Naive B cell (primary cell): ENCODE results near the gene MSANTD3. TPM values are rescaled to one million over a fixed set of nuclear protein-coding genes. Genes with fewer than 3 reads are reported as not detected.
"Not testable (repeated sequence)": the region's sequence is repeated elsewhere in the genome, so short reads cannot be mapped to it uniquely, and the experiment has no call there.

Experiments used
- ATAC-seq, 2 donors: fragments of 150-1000 bp; cut with Tn5 transposase; 2 replicates each; pipeline ENCODE4 v1.10.0; 2021; ENCODE audit warnings: low read depth in 2 of 2, mild to moderate bottlenecking in 2 of 2, moderate library complexity in 2 of 2
- DNase-seq: peaks from one replicate; pipeline ENCODE4 v3.0.0; 2022
- H3K27ac Mint-ChIP-seq, 6 donors: one replicate each; pipeline ENCODE4 v1.8.0; 2020 to 2022; ENCODE audit warnings: mild to moderate bottlenecking in 6 of 6, mixed read lengths in 6 of 6, moderate library complexity in 5 of 6, inconsistent platforms in 2 of 6
- H3K27me3 Mint-ChIP-seq, 3 donors: one replicate each; pipeline ENCODE4 v1.8.0; 2021 to 2022; ENCODE audit warnings: mixed read lengths in 3 of 3, mild to moderate bottlenecking in 1 of 3
- H3K36me3 Mint-ChIP-seq, 2 donors: one replicate each; pipeline ENCODE4 v1.8.0; 2020 to 2022; ENCODE audit warnings: mixed read lengths in 2 of 2, inconsistent platforms in 1 of 2, mild to moderate bottlenecking in 1 of 2
- H3K4me1 Mint-ChIP-seq, 3 donors: one replicate each; pipeline ENCODE4 v1.8.0; 2020 to 2022; ENCODE audit warnings: mixed read lengths in 3 of 3, inconsistent platforms in 1 of 3, mild to moderate bottlenecking in 1 of 3, moderate library complexity in 1 of 3
- H3K4me3 Mint-ChIP-seq, 8 donors: one replicate each; pipeline ENCODE4 v1.8.0; 2020 to 2022; ENCODE audit warnings: mild to moderate bottlenecking in 8 of 8, mixed read lengths in 8 of 8, moderate library complexity in 8 of 8, inconsistent platforms in 2 of 8
- H3K9me3 Mint-ChIP-seq, 7 donors: one replicate each; pipeline ENCODE4 v1.8.0; 2020 to 2022; ENCODE audit warnings: mixed read lengths in 7 of 7, mild to moderate bottlenecking in 5 of 7, inconsistent platforms in 2 of 7, moderate library complexity in 1 of 7
- polyA plus RNA-seq, 6 donors: library from polyadenylated mRNA; unstranded; fragments of 300-500 nt; fragmentation: Illumina TruSeq; gene quantifications; one replicate each; pipeline ENCODE4 v1.2.3, GENCODE V29; 2021; ENCODE audit warnings: low read depth in 6 of 6

Gene MSANTD3, protein sequence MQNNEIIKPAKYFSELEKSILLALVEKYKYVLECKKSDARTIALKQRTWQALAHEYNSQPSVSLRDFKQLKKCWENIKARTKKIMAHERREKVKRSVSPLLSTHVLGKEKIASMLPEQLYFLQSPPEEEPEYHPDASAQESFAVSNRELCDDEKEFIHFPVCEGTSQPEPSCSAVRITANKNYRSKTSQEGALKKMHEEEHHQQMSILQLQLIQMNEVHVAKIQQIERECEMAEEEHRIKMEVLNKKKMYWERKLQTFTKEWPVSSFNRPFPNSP
- 1 to 10 TPM; 2.3 to 5.5 (median 4.6) TPM for polyA plus RNA-seq

GRCh38 chr9:100426530-100427365 is at the start of gene MSANTD3:
Gene MSANTD3 (plus strand): TSS chr9:100427143. CDS start chr9:100441939, 14,796 bp downstream.
- Mint-ChIP-seq H3K27me3 (peaks cover 0 to 10% (median 5%) of the 10 kb centered on the region in 3 donors), H3K9me3 (no peaks in the 10 kb centered on the region), H3K4me1 (peaks cover 20 to 25% (median 25%) of the 10 kb centered on the region in 3 donors), H3K4me3 (peak within 1 kb of the TSS; percentile 94 to 99 (median 98)), H3K27ac (peak within 1 kb of the TSS; percentile 60 to 96 (median 92)), H3K36me3 (peaks cover 0 to 5% of the 10 kb centered on the region in 2 donors)
- peak; percentile 56 for DNase-seq
- peak; percentile 81 for ATAC-seq

DNA sequence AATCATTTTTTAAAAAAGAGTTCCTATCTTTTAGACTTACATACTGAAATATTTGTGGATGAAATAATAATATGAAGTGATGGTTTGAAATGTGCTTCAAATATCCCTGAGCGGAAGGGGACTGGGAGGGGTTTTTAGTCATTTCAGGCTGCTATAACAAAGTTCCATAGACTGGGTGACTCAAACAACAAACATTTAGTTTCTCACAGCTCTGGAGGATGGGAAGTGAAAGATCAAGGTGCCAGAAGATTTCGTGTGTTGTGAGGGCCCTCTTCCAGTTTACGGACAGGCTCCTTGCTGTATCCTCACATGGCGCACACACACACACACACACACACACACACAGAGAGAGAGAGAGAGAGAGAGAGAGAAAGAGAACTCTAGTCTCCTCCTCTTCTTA is 47.1 kb upstream of the MSANTD3 start:
- Mint-ChIP-seq H3K9me3 (peaks cover 0 to 13% (median 5%) of the 10 kb centered on the region in 7 donors), H3K4me3 (no peak overlapping the region)
- ATAC-seq, result no peak

GRCh38 chr9:100392989-100393388 is 34.0 kb upstream of the MSANTD3 start:
- not testable (repeated sequence) for H3K9me3 Mint-ChIP-seq, ATAC-seq, H3K27me3 Mint-ChIP-seq, H3K27ac Mint-ChIP-seq, H3K4me3 Mint-ChIP-seq, H3K36me3 Mint-ChIP-seq, DNase-seq, H3K4me1 Mint-ChIP-seq

More for the DNA sequence above, 47.1 kb upstream of the MSANTD3 start:
- H3K27me3 Mint-ChIP-seq, result no peaks in the 10 kb centered on the region
- H3K27ac Mint-ChIP-seq, result no peak overlapping the region
- no peaks in the 10 kb centered on the region for H3K36me3 Mint-ChIP-seq
- H3K4me1 Mint-ChIP-seq, result no peaks in the 10 kb centered on the region
- no peak for DNase-seq

DNA sequence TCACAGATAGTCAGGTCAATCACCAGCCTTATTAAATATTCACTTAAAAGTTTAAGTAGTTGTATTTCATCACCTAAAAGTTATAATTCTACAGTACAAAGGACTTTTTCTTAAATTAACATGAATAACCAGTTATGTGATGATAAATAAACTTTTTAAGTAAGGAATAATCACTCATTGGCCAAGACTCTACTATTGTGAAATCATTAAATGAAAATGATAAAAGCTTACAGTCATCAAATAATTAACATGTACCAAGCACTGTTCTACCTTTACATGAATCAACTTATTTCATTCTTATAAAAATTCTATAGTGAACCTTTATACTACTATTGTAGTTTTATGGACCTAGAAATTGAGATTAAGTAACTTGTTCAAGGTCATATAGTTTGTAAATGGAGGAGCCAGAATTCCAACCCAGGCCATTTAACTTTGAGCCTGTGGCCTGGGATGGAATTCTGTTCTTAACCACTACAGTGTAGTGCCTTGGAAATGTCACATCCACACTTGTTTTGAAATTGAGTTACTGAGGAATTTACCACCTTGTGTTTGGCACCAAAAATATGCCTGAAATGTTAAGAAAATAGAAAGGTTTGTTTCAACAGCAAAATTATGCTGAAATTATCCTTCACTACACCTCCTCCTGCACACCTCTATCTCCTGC is 32.8 kb upstream of the MSANTD3 start:
- H3K27ac Mint-ChIP-seq, result no peak overlapping the region
- no peaks in the 10 kb centered on the region for H3K36me3 Mint-ChIP-seq
- no peak for ATAC-seq
- no peak for DNase-seq
- H3K4me1 Mint-ChIP-seq, result no peaks in the 10 kb centered on the region
- H3K27me3 Mint-ChIP-seq, result no peaks in the 10 kb centered on the region
- H3K4me3 Mint-ChIP-seq, result no peak overlapping the region
- peaks cover 0 to 3% (median 0%) of the 10 kb centered on the region in 7 donors for H3K9me3 Mint-ChIP-seq

DNA sequence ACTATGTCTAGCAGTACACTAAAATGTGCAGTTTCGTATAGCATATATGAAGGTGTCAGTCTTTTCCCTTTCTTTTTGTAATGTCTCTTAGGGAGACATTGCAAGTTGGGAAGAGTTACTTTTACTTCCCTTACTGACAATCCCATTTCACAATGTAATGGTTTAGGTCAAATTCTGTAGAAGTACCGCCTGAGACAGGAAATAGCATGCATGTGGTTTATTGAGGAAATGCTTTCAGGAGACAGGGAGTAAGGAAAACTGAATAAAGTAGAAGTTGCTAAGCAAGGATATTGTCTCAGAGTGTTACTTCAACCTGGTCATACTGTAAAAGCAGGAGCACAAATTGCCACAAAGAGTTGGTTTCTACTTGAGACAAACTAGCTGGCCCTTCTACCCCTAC is 32.1 kb upstream of the MSANTD3 start:
- H3K27me3 Mint-ChIP-seq, result no peaks in the 10 kb centered on the region
- ATAC-seq (no peak), DNase-seq (no peak)
- no peak overlapping the region for H3K4me3 Mint-ChIP-seq
- H3K4me1 Mint-ChIP-seq, result no peaks in the 10 kb centered on the region
- H3K36me3 Mint-ChIP-seq, result no peaks in the 10 kb centered on the region
- H3K27ac Mint-ChIP-seq, result peak overlapping the region in 1 of 6 donors; percentile 61
- H3K9me3 Mint-ChIP-seq, result peaks cover 0 to 3% (median 0%) of the 10 kb centered on the region in 7 donors

GRCh38 chr9:100396769-100397168 is 30.2 kb upstream of the MSANTD3 start:
- ATAC-seq (no peak), DNase-seq (no peak)
- Mint-ChIP-seq H3K36me3 (no peaks in the 10 kb centered on the region), H3K27ac (no peak overlapping the region), H3K27me3 (peaks cover 0 to 9% (median 5%) of the 10 kb centered on the region in 3 donors), H3K4me1 (no peaks in the 10 kb centered on the region), H3K9me3 (peaks cover 0 to 3% (median 0%) of the 10 kb centered on the region in 7 donors), H3K4me3 (no peak overlapping the region)

DNA sequence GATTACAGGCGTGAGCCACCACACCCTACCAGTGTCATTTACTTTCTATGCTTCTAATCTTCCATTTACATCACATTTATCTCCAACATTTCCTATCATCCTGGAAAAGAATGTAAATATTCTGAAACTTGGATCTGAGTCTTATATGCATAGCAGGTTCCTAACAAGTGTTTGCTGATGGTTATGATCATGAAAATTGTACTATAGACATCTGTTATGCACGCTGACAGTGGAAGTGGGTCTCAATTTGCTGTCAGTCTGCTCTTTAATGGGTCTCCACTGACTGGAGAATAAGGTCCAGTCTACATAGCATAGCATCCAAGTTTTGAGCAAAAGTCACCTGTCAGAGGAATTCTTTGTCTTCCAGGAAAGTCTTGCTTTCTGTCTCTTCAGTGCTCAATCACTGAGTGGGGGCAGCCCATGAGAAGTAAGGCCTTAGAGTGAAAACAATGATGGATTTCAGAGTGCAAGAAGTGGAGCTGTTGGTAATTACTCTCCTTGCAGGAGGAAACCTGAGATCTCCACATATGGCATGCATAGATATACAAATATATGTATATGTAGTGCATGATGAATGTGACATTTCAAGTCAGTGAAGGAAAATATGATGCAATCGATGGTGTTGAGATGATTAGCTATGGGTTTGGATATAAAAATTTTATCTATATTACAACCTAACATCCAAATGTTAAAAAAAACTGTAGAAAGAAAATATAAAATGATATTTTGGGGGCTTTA is 29.2 kb upstream of the MSANTD3 start:
- H3K27me3 Mint-ChIP-seq, result peaks cover 0 to 10% (median 5%) of the 10 kb centered on the region in 3 donors
- no peaks in the 10 kb centered on the region for H3K4me1 Mint-ChIP-seq
- no peaks in the 10 kb centered on the region for H3K36me3 Mint-ChIP-seq
- DNase-seq (no peak), ATAC-seq (no peak)
- H3K4me3 Mint-ChIP-seq, result no peak overlapping the region
- peaks cover 0 to 3% (median 0%) of the 10 kb centered on the region in 7 donors for H3K9me3 Mint-ChIP-seq
- no peak overlapping the region for H3K27ac Mint-ChIP-seq

- H3K27me3 Mint-ChIP-seq, result peaks cover 0 to 10% (median 5%) of the 10 kb centered on the region in 3 donors
- H3K9me3 Mint-ChIP-seq, result no peaks in the 10 kb centered on the region
- no peaks in the 10 kb centered on the region for H3K36me3 Mint-ChIP-seq
- no peak for DNase-seq
- no peak for ATAC-seq
- H3K27ac Mint-ChIP-seq, result no peak overlapping the region
- no peaks in the 10 kb centered on the region for H3K4me1 Mint-ChIP-seq
- no peak overlapping the region for H3K4me3 Mint-ChIP-seq
These were observed 25.9 kb upstream of the MSANTD3 start for GRCh38 chr9:100401042-100401441.

DNA sequence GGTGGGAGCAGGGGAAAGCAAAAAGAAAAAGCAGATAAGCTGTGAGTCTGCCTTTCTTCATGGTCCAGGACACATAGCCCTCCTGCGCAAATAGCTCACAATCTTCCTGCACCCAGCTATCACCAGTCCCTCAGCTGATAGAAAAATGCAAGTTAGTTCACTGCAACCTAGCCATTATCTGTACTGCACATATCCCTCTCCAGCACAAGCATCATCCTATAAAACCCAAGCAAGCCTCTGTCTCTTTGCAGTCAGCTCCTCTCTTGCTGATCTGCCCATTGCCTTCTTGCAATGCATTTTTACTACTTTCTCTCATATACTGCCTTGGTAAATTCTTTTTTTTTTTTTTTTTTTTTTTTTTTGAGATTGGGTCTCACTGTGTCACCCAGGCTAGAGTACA is 20.0 kb upstream of the MSANTD3 start:
- DNase-seq, result no peak

DNA sequence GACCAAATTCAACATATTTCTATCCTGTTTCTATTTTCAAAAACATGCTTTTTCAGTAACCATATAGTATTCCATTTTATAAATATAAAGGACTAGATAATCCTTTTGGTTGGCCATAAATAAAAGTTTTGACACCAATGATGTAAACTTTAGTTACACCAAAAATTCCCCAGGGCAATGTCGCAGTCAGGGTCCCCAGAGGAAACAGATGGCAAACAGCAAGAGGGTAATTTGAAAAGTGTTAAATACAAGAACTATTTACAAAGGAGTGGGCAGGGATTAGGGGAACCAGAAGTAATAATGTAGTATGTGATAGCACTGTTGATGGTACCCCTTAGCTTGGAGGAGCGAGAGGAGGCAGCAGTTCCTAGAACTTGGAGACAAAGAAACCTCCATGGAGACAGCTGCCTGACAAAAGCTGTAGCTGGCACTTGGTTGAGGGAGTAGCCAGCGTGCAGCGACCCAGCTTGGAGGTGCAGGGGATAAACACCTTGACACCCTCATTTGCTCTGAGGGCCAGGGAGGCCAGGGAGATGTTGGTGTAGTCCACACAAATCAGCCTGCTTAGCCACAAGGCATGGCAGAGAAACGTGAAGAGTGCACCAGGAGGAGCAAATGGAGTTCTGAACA is 18.3 kb upstream of the MSANTD3 start:
- peak overlapping the region in 3 of 8 donors; percentile 6 to 71 (median 7) for H3K4me3 Mint-ChIP-seq

More for the DNA sequence above, 20.0 kb upstream of the MSANTD3 start:
- peak overlapping the region in 1 of 6 donors; percentile 57 for H3K27ac Mint-ChIP-seq
- H3K9me3 Mint-ChIP-seq, result peaks cover 0 to 8% (median 3%) of the 10 kb centered on the region in 7 donors
- H3K27me3 Mint-ChIP-seq, result peaks cover 6 to 22% (median 11%) of the 10 kb centered on the region in 3 donors
- H3K4me1 Mint-ChIP-seq, result peaks cover 9 to 13% (median 10%) of the 10 kb centered on the region in 3 donors
- H3K36me3 Mint-ChIP-seq, result peaks cover 0 to 16% of the 10 kb centered on the region in 2 donors
- no peak overlapping the region for H3K4me3 Mint-ChIP-seq
- ATAC-seq, result no peak

GRCh38 chr9:100409176-100409556 is 17.8 kb upstream of the MSANTD3 start:
- no peak for DNase-seq
- Mint-ChIP-seq H3K36me3 (peaks cover 0 to 16% of the 10 kb centered on the region in 2 donors), H3K9me3 (peaks cover 0 to 11% (median 3%) of the 10 kb centered on the region in 7 donors), H3K4me1 (peaks cover 14 to 16% (median 14%) of the 10 kb centered on the region in 3 donors), H3K27me3 (peaks cover 6 to 22% (median 11%) of the 10 kb centered on the region in 3 donors), H3K27ac (no peak overlapping the region), H3K4me3 (peak overlapping the region in 3 of 8 donors; percentile 6 to 48 (median 7))
- no peak for ATAC-seq

More for the DNA sequence above, 18.3 kb upstream of the MSANTD3 start:
- H3K4me1 Mint-ChIP-seq, result peaks cover 14 to 16% (median 14%) of the 10 kb centered on the region in 3 donors
- DNase-seq (no peak), ATAC-seq (peak in 1 of 2 donors; percentile 31)
- peaks cover 0 to 11% (median 3%) of the 10 kb centered on the region in 7 donors for H3K9me3 Mint-ChIP-seq
- H3K27ac Mint-ChIP-seq, result no peak overlapping the region
- H3K27me3 Mint-ChIP-seq, result peaks cover 6 to 22% (median 11%) of the 10 kb centered on the region in 3 donors
- H3K36me3 Mint-ChIP-seq, result peaks cover 0 to 16% of the 10 kb centered on the region in 2 donors
